Left ventricle myocardium inferior (tissue), 1 donor: ENCODE data around the gene MAML2. TPM values are rescaled to one million over a fixed set of nuclear protein-coding genes. Genes with fewer than 3 reads are reported as not detected.

ENCODE experiments used
- DNase-seq: peaks from one replicate; pipeline ENCODE4 v3.0.0-alpha.2; 2020
- H3K27ac ChIP-seq: fragments of 200-600 bp; replicated peaks from 2 replicates; pipeline ENCODE4 v1.8.0; 2021
- H3K27me3 ChIP-seq: fragments of 200-600 bp; 2 replicates; pipeline ENCODE4 v1.8.0; 2021; ENCODE audit warnings: low read depth
- H3K36me3 ChIP-seq: fragments of 200-600 bp; 2 replicates; pipeline ENCODE4 v1.8.0; 2021
- H3K4me1 ChIP-seq: fragments of 200-600 bp; 2 replicates; pipeline ENCODE4 v1.8.0; 2021
- H3K4me3 ChIP-seq: fragments of 200-600 bp; 2 replicates; pipeline ENCODE4 v1.8.0; 2021; ENCODE audit warnings: mild to moderate bottlenecking, moderate library complexity
- H3K9me3 ChIP-seq: fragments of 200-600 bp; replicated peaks from 2 replicates; pipeline ENCODE4 v1.8.0; 2021
- CTCF ChIP-seq: fragments of 200-600 bp; IDR thresholded peaks from 2 replicates; pipeline ENCODE4 v1.8.0; 2021; ENCODE audit warnings: antibody characterized with exemption, mild to moderate bottlenecking, borderline replicate concordance
- intact Hi-C: fragments of 100-400 bp; cut with micrococcal nuclease; formaldehyde crosslinking; loops from one replicate; pipeline ENCODE4 v1.11.0; 2022
- total RNA-seq: library from RNA; stranded (reverse); fragmentation: NEBNext Ultra II Directional; extraction: Animal tissue kit (Norgen Biotek cat#: 25700); gene quantifications from one replicate; pipeline ENCODE4 v1.2.1, GENCODE V29; 2021
- donor health status: DM: no; HTN: yes; CAD: no; lungs with severe emphysema.

The MAML2 gene
- total RNA-seq, 1 donor from 2014 or later = 4.5 TPM

- DNase-seq = no peak
- Histone ChIP-seq H3K4me3 (no peak overlapping the region), H3K36me3 (no peaks in the 10 kb centered on the region), H3K9me3 (no peaks in the 10 kb centered on the region), H3K27me3 (no peaks in the 10 kb centered on the region), H3K27ac (peak overlapping the region; percentile 40), H3K4me1 (peaks cover 84% of the 10 kb centered on the region)
- intact Hi-C loops = no loop called here
- TF ChIP-seq CTCF = no peak
Observed at GRCh38 chr11:96311120-96311568, 31.9 kb downstream of the MAML2 start.

GRCh38 chr11:96310236-96310635 is 32.8 kb downstream of the MAML2 start:
- TF ChIP-seq CTCF = no peak
- no peak overlapping the region for H3K27ac ChIP-seq
- no peak for DNase-seq
- H3K4me1 ChIP-seq = peaks cover 88% of the 10 kb centered on the region
- no peaks in the 10 kb centered on the region for H3K9me3 ChIP-seq
- H3K4me3 ChIP-seq = no peak overlapping the region
- no peaks in the 10 kb centered on the region for H3K36me3 ChIP-seq
- intact Hi-C loops = no loop called here
- H3K27me3 ChIP-seq = no peaks in the 10 kb centered on the region

GRCh38 chr11:96309643-96310017 is 33.4 kb downstream of the MAML2 start:
- TF ChIP-seq CTCF = no peak
- DNase-seq = no peak
- no peak overlapping the region for H3K4me3 ChIP-seq
- H3K27me3 ChIP-seq = no peaks in the 10 kb centered on the region
- no peaks in the 10 kb centered on the region for H3K36me3 ChIP-seq
- intact Hi-C loops = no loop called here
- H3K9me3 ChIP-seq = no peaks in the 10 kb centered on the region
- H3K27ac ChIP-seq = peak overlapping the region; percentile 84
- H3K4me1 ChIP-seq = peaks cover 87% of the 10 kb centered on the region

- Histone ChIP-seq H3K36me3 (no peaks in the 10 kb centered on the region), H3K27ac (peak overlapping the region; percentile 84), H3K4me1 (peaks cover 86% of the 10 kb centered on the region), H3K27me3 (no peaks in the 10 kb centered on the region), H3K4me3 (no peak overlapping the region), H3K9me3 (no peaks in the 10 kb centered on the region)
- TF ChIP-seq CTCF = no peak
- intact Hi-C loops = no loop called here
- DNase-seq = no peak
Observed at GRCh38 chr11:96309016-96309642, 33.9 kb downstream of the MAML2 start.

- H3K27me3 ChIP-seq = no peaks in the 10 kb centered on the region
- H3K4me3 ChIP-seq = peak overlapping the region; percentile 48
- intact Hi-C loops = no loop called here
- peak overlapping the region; percentile 84 for H3K27ac ChIP-seq
- no peaks in the 10 kb centered on the region for H3K36me3 ChIP-seq
- no peak for TF ChIP-seq CTCF
- DNase-seq = no peak
- peaks cover 84% of the 10 kb centered on the region for H3K4me1 ChIP-seq
- no peaks in the 10 kb centered on the region for H3K9me3 ChIP-seq
Observed at GRCh38 chr11:96307776-96308140, 35.2 kb downstream of the MAML2 start.
